Measurements from ENCODE around the gene UNC5B.
"Not testable (repeated sequence)": the region's sequence is repeated elsewhere in the genome, so short reads cannot be mapped to it uniquely, and the experiment has no call there.

Gene UNC5B

DNA sequence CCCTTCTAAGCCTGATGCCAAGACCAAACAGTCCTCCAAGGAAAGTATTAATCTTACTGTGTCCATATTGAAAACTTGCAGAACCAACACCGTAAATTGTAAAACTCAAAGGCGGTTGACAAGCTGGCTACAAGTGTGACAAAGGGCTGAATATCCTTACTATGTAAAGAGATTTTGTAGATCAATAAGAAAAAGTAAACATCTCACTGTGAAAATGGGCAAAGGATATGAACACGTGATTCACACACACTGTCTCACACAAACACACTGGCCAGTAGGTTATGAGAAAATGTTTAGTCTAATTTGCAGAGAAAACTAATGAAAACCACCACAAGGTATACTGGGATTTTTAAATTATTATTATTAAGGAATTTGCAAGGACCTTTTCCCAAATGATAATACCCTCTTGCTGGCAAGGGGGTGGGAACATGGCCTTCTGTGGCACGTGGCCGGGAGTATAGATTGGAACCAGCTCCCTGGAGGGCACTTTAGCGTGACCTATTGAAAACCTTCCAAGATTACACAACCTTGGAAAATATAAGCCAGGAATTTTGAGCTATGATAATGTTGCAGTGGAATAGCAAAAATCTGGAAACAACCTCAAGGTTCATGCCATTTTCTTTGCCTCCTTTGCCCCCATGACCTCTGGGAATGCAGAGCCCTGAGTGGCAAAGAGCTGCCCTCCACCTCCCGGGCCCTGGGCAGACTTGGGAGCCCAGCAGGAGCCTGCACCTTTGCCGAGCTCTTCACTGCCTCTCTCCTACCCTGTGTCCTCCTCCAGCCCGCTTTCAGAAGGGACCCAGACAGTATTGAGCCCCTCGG is 80.5 kb downstream of the UNC5B start:
- no peak overlapping the region for H3K4me3 ChIP-seq (ENCODE audit: low read length)
- TF ChIP-seq, protein P1, sequence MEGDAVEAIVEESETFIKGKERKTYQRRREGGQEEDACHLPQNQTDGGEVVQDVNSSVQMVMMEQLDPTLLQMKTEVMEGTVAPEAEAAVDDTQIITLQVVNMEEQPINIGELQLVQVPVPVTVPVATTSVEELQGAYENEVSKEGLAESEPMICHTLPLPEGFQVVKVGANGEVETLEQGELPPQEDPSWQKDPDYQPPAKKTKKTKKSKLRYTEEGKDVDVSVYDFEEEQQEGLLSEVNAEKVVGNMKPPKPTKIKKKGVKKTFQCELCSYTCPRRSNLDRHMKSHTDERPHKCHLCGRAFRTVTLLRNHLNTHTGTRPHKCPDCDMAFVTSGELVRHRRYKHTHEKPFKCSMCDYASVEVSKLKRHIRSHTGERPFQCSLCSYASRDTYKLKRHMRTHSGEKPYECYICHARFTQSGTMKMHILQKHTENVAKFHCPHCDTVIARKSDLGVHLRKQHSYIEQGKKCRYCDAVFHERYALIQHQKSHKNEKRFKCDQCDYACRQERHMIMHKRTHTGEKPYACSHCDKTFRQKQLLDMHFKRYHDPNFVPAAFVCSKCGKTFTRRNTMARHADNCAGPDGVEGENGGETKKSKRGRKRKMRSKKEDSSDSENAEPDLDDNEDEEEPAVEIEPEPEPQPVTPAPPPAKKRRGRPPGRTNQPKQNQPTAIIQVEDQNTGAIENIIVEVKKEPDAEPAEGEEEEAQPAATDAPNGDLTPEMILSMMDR (IDR thresholded peaks at IDR 0.05; ENCODE audit: insufficient read depth, low read depth, low read length, missing control alignments): no peak
- no peak for DNase-seq (ENCODE audit: low read depth)

- H3K4me3 ChIP-seq (ENCODE audit: low read length): no peak overlapping the region
- peak; percentile 31 for DNase-seq (ENCODE audit: low read depth)
- TF ChIP-seq, protein P1 (IDR thresholded peaks at IDR 0.05; ENCODE audit: insufficient read depth, low read depth, low read length, missing control alignments): no peak
Observed at GRCh38 chr10:71293446-71294084, 81.2 kb downstream of the UNC5B start.

DNA sequence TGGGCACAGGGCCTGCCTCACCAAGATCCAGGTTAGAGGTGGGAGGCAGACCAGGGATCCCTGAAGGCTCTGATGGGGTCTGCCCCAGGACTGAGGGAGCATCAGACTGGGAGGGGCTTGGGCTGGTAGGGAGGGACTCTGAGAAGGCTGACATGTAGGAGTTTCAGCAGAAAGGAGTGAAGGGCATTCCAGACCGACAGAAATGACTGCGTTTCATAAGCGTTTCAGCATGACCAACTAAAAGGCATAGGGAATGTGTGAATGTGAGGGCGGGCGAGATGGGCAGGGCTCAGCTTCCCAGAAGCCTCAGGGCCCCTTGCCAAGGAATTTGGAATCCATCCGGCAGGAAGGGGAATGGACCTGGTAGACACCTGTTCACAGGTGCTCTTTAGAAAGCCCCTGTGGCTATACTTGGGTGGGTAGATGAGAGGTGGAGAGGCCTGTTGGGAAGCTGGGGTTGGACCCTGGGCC is 81.8 kb downstream of the UNC5B start:
- TF ChIP-seq, protein P1 (IDR thresholded peaks at IDR 0.05; ENCODE audit: insufficient read depth, low read depth, low read length, missing control alignments): no peak
- H3K4me3 ChIP-seq (ENCODE audit: low read length): no peak overlapping the region
- DNase-seq (ENCODE audit: low read depth): peak; percentile 23

GRCh38 chr10:71294856-71295255 is 82.5 kb downstream of the UNC5B start:
- no peak overlapping the region for H3K4me3 ChIP-seq (ENCODE audit: low read length)
- TF ChIP-seq, protein P1 (IDR thresholded peaks at IDR 0.05; ENCODE audit: insufficient read depth, low read depth, low read length, missing control alignments): no peak
- DNase-seq (ENCODE audit: low read depth): no peak

DNA sequence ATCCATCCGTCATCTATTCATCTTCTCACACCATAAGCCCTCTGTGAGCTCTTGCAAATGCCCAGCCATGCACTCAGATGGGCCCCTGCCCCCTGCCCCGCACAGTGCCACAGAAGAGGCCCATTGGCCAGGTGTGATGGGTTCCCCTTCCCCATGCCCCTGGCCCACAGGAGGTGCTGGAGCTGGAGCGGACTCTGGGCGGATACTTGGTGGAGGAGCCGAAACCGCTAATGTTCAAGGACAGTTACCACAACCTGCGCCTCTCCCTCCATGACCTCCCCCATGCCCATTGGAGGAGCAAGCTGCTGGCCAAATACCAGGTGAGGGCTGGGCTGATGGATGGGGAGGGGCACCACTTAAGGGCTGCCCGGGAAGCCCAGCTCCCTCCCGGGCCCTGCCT is 83.3 kb downstream of the UNC5B start:
- TF ChIP-seq, protein P1 (IDR thresholded peaks at IDR 0.05; ENCODE audit: insufficient read depth, low read depth, low read length, missing control alignments): no peak
- no peak overlapping the region for H3K4me3 ChIP-seq (ENCODE audit: low read length)
- no peak for DNase-seq (ENCODE audit: low read depth)

DNA sequence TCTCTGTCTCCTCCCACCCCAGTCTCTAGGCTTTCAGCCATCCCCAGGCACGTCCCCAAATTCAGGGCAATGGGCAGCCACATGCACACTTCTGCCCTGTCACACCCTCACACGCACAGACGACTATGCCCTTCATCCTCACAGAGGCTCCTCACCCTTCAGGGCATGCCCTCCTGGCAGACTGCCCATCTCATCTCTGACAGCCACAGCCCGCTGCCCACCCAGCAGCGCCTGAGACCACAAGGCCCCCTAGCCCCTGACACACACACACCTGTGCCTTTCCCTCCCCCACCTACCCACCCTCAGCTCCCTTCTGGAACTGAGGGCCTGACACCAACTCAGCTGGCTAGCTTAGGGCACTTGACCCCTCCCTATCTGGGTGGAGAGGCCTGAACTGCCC is 83.7 kb downstream of the UNC5B start:
- TF ChIP-seq, protein P1 (IDR thresholded peaks at IDR 0.05; ENCODE audit: insufficient read depth, low read depth, low read length, missing control alignments): no peak
- no peak overlapping the region for H3K4me3 ChIP-seq (ENCODE audit: low read length)
- DNase-seq (ENCODE audit: low read depth): no peak

DNA sequence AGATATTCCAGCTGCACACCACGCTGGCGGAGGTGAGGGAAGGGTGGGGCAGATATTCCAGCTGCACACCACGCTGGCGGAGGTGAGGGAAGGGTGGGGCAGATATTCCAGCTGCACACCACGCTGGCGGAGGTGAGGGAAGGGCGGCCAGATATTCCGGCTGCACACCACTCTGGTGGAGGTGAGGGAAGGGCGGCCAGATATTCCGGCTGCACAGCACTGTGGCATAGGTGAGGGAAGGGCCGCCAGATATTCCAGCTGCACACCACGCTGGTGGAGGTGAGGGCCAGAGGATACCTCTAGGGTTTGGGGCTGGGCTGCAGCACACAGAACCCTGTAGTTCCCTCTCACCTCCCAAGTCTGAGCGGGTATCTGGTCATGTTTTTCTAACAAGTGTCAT is 84.4 kb downstream of the UNC5B start:
- not testable (repeated sequence) for H3K4me3 ChIP-seq (ENCODE audit: low read length); DNase-seq (ENCODE audit: low read depth)
